WTC11 (cell line): ENCODE results near the gene PRKCG. TPM values are rescaled to one million over a fixed set of nuclear protein-coding genes. Genes with fewer than 3 reads are reported as not detected.

Source experiments
- ATAC-seq: fragments of 200-7000 bp; cut with Tn5 transposase; 2 replicates; pipeline ENCODE4 v1.10.0; 2021; ENCODE audit warnings: mild to moderate bottlenecking, moderate library complexity
- CTCF ChIA-PET: fragments of 300-600 bp; sonication (Branson Sonifier 250); formaldehyde crosslinking; loops from one replicate; lab custom pipeline; 2021; ENCODE audit warnings: antibody characterized with exemption; lab: Charles Lee
- POLR2A ChIA-PET: fragments of 350-600 bp; sonication (Branson Sonifier 250); formaldehyde crosslinking; loops from one replicate; lab custom pipeline; 2021; ENCODE audit warnings: antibody characterized with exemption; lab: Charles Lee
- DNase-seq: peaks from one replicate; pipeline ENCODE4 v3.0.0; 2021; ENCODE audit warnings: low spot score
- H3K27ac Mint-ChIP-seq: 2 replicates; pipeline ENCODE4 v1.8.0; 2021; ENCODE audit warnings: mixed read lengths
- H3K27me3 Mint-ChIP-seq: 2 replicates; pipeline ENCODE4 v1.8.0; 2021; ENCODE audit warnings: low read depth, mild to moderate bottlenecking, moderate library complexity, mixed read lengths
- H3K36me3 Mint-ChIP-seq: 2 replicates; pipeline ENCODE4 v1.8.0; 2021; ENCODE audit warnings: mixed read lengths
- H3K4me1 Mint-ChIP-seq: 2 replicates; pipeline ENCODE4 v1.8.0; 2022; ENCODE audit warnings: mixed read lengths
- H3K4me3 Mint-ChIP-seq: 2 replicates; pipeline ENCODE4 v1.8.0; 2021; ENCODE audit warnings: mild to moderate bottlenecking, moderate library complexity, mixed read lengths
- H3K9me3 Mint-ChIP-seq: 2 replicates; pipeline ENCODE4 v1.8.0; 2021; ENCODE audit warnings: mixed read lengths
- E2F1 ChIP-seq: sonication (generic); formaldehyde crosslinking; IDR thresholded peaks from 2 replicates; pipeline ENCODE4 v1.8.0; 2022; ENCODE audit warnings: mild to moderate bottlenecking, missing genetic modification reagents
- EMX1 ChIP-seq: fragments of 250-450 bp; sonication (Bioruptor Pico); IDR thresholded peaks from 2 replicates; pipeline ENCODE4 v1.8.0; 2021; ENCODE audit warnings: mild to moderate bottlenecking
- GABPB1 ChIP-seq: sonication (generic); formaldehyde crosslinking; IDR thresholded peaks from 2 replicates; pipeline ENCODE4 v1.8.1; 2023; ENCODE audit warnings: mild to moderate bottlenecking, missing genetic modification reagents
- HMGA2 ChIP-seq: fragments of 250-450 bp; sonication (Bioruptor Pico); IDR thresholded peaks from 2 replicates; pipeline ENCODE4 v1.4.0; 2021; ENCODE audit warnings: mild to moderate bottlenecking, moderate library complexity
- HMGXB4 ChIP-seq: sonication (generic); formaldehyde crosslinking; IDR thresholded peaks from 2 replicates; pipeline ENCODE4 v1.8.1; 2023; ENCODE audit warnings: mild to moderate bottlenecking, moderate library complexity, missing genetic modification reagents
- IRF2 ChIP-seq: sonication (generic); formaldehyde crosslinking; IDR thresholded peaks from 2 replicates; pipeline ENCODE4 v1.8.0; 2022; ENCODE audit warnings: low read depth, missing genetic modification reagents, borderline replicate concordance
- MYBL2 ChIP-seq: sonication (generic); formaldehyde crosslinking; IDR thresholded peaks from 2 replicates; pipeline ENCODE4 v1.8.1; 2023; ENCODE audit warnings: mild to moderate bottlenecking, moderate library complexity, missing genetic modification reagents
- TP53 ChIP-seq: sonication (generic); formaldehyde crosslinking; IDR thresholded peaks from 2 replicates; pipeline ENCODE4 v1.8.1; 2023; ENCODE audit warnings: mild to moderate bottlenecking, missing genetic modification reagents
- USF2 ChIP-seq: sonication (generic); formaldehyde crosslinking; IDR thresholded peaks from 2 replicates; pipeline ENCODE4 v1.8.1; 2023; ENCODE audit warnings: mild to moderate bottlenecking, missing genetic modification reagents, moderate library complexity
- ZBTB43 ChIP-seq: sonication (generic); formaldehyde crosslinking; IDR thresholded peaks from 2 replicates; pipeline ENCODE4 v1.8.1; 2023; ENCODE audit warnings: mild to moderate bottlenecking, missing genetic modification reagents
- ZNF671 ChIP-seq: fragments of 250-450 bp; sonication (Bioruptor Pico); IDR thresholded peaks from 2 replicates; pipeline ENCODE4 v1.8.0; 2021; ENCODE audit warnings: mild to moderate bottlenecking
- ZSCAN18 ChIP-seq: fragments of 250-450 bp; sonication (Bioruptor Pico); IDR thresholded peaks from 2 replicates; pipeline ENCODE4 v2.1.2; 2022; ENCODE audit warnings: mild to moderate bottlenecking, moderate library complexity
- total RNA-seq: library from RNA; stranded (reverse); gene quantifications from 3 replicates; pipeline ENCODE4 v1.2.3, GENCODE V29; 2021

The PRKCG gene
- total RNA-seq, 1 experiment from 2014 or later, result 23.0 TPM

- ATAC-seq, result no peak
- ChIA-PET CTCF (interaction anchor here (0.7 to 4.1 kb wide), 18 partner anchors 9 to 149 kb away, joined by 3 to 37 read pairs (median 5); partner anchors contain the start of genes CACNG7 and MYADM), POLR2A (interaction anchor here (0.8 to 4.0 kb wide), 3 partner anchors 10 to 60 kb away, joined by 5 to 43 read pairs (median 9); partner anchors contain the start of gene MYADM)
- Mint-ChIP-seq H3K9me3 (no peaks in the 10 kb centered on the region), H3K4me3 (no peak overlapping the region; the same call in 1 of the 2 replicates), H3K36me3 (peaks cover 5% of the 10 kb centered on the region; the same call in 1 of the 2 replicates), H3K4me1 (peaks cover 17% of the 10 kb centered on the region), H3K27ac (no peak overlapping the region), H3K27me3 (peaks cover 14% of the 10 kb centered on the region)
- DNase-seq, result peak; percentile 16
- TF ChIP-seq E2F1 (no peak), USF2 (CRISPR knock-in tag) (no peak), HMGXB4 (CRISPR knock-in tag) (peak; percentile 11), EMX1 (CRISPR knock-in tag) (no peak)
Observed at GRCh38 chr19:53882391-53883050, 524 bp downstream of the PRKCG start.

GRCh38 chr19:53883231-53883661 is 1.2 kb downstream of the PRKCG start:
- DNase-seq, result peak; percentile 53
- Mint-ChIP-seq H3K4me3 (no peak overlapping the region; the same call in none of the 2 replicates), H3K36me3 (peaks cover 5% of the 10 kb centered on the region; the same call in 1 of the 2 replicates), H3K9me3 (no peaks in the 10 kb centered on the region), H3K27ac (no peak overlapping the region), H3K27me3 (peaks cover 14% of the 10 kb centered on the region), H3K4me1 (peaks cover 17% of the 10 kb centered on the region)
- no peak for TF ChIP-seq ZNF671 (CRISPR knock-in tag)
- TF ChIP-seq HMGXB4 (CRISPR knock-in tag), result no peak
- TF ChIP-seq MYBL2 (CRISPR knock-in tag), result no peak
- TF ChIP-seq IRF2 (CRISPR knock-in tag), result no peak
- TF ChIP-seq HMGA2 (CRISPR knock-in tag), result no peak
- TF ChIP-seq GABPB1, result no peak
- TF ChIP-seq ZBTB43, result no peak
- TF ChIP-seq TP53 (CRISPR knock-in tag), result no peak
- TF ChIP-seq ZSCAN18 (CRISPR knock-in tag), result no peak
- ATAC-seq, result no peak
- POLR2A ChIA-PET, result interaction anchor here (0.5 to 4.0 kb wide), 4 partner anchors 12 to 1279 kb away, joined by 3 to 43 read pairs (median 6); partner anchors contain the start of gene MYADM
- CTCF ChIA-PET, result interaction anchor here (0.6 to 4.1 kb wide), 11 partner anchors 10 to 485 kb away, joined by 3 to 37 read pairs (median 5); partner anchors contain the start of genes CACNG7 and MYADM
